ENCODE measurements around the gene DHX9. TPM values are rescaled to one million over a fixed set of nuclear protein-coding genes. Genes with fewer than 3 reads are reported as not detected.

The DHX9 gene
- total and polyA plus RNA-seq, 2 experiments from 2014 or later, result 151 to 262 TPM

GRCh38 chr1:182935716-182936115 is 96.6 kb downstream of the DHX9 start (continued):
- TF ChIP-seq NANOG (IDR thresholded peaks at IDR 0.05; ENCODE audit: borderline replicate concordance), result no peak
- no peak for TF ChIP-seq POLR2AphosphoS5 (IDR thresholded peaks at IDR 0.05; ENCODE audit: low read depth)
- TF ChIP-seq CTCF (conservative IDR thresholded peaks at IDR 0.05; ENCODE audit: low read depth in 2 of 2), result no peak
- no peak for TF ChIP-seq ZNF114 (CRISPR knock-in tag; IDR thresholded peaks at IDR 0.05)
- no peak for TF ChIP-seq ETS1 (IDR thresholded peaks at IDR 0.05)
- no peak for TF ChIP-seq EZH2phosphoT487 (IDR thresholded peaks at IDR 0.05; ENCODE audit: unreplicated experiment)
- TF ChIP-seq, protein P1, sequence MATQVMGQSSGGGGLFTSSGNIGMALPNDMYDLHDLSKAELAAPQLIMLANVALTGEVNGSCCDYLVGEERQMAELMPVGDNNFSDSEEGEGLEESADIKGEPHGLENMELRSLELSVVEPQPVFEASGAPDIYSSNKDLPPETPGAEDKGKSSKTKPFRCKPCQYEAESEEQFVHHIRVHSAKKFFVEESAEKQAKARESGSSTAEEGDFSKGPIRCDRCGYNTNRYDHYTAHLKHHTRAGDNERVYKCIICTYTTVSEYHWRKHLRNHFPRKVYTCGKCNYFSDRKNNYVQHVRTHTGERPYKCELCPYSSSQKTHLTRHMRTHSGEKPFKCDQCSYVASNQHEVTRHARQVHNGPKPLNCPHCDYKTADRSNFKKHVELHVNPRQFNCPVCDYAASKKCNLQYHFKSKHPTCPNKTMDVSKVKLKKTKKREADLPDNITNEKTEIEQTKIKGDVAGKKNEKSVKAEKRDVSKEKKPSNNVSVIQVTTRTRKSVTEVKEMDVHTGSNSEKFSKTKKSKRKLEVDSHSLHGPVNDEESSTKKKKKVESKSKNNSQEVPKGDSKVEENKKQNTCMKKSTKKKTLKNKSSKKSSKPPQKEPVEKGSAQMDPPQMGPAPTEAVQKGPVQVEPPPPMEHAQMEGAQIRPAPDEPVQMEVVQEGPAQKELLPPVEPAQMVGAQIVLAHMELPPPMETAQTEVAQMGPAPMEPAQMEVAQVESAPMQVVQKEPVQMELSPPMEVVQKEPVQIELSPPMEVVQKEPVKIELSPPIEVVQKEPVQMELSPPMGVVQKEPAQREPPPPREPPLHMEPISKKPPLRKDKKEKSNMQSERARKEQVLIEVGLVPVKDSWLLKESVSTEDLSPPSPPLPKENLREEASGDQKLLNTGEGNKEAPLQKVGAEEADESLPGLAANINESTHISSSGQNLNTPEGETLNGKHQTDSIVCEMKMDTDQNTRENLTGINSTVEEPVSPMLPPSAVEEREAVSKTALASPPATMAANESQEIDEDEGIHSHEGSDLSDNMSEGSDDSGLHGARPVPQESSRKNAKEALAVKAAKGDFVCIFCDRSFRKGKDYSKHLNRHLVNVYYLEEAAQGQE (IDR thresholded peaks at IDR 0.05; ENCODE audit: unreplicated experiment), result no peak
- TF ChIP-seq ZNF331 (CRISPR knock-in tag; IDR thresholded peaks at IDR 0.05; ENCODE audit: low read depth), result no peak

Other genes with a start within 250 kb of the DHX9 start
- gene RGS16, start 235.0 kb upstream of the DHX9 start, total RNA-seq (2014; rRNA removed; shearing (Covaris generic)), result 15.4 and 18.2 TPM in 2 replicates
- 31.6 and 35.2 TPM in 2 replicates for gene RGS16, start 235.0 kb upstream of the DHX9 start, polyA plus RNA-seq (2016; fragmentation: Nextera tagmentation; extraction: Ambion mirVana)
- 1.0 and 2.5 TPM in 2 replicates for gene RGS8, start 154.8 kb upstream of the DHX9 start, total RNA-seq (2014; rRNA removed; shearing (Covaris generic))
- 0.06 and 0.10 TPM in 2 replicates for gene RGS8, start 154.8 kb upstream of the DHX9 start, polyA plus RNA-seq (2016; fragmentation: Nextera tagmentation; extraction: Ambion mirVana)
- gene NPL, start 49.6 kb upstream of the DHX9 start, total RNA-seq (2014; rRNA removed; shearing (Covaris generic)), result 1.2 and 2.8 TPM in 2 replicates
- 2.4 TPM in 2 replicates for gene NPL, start 49.6 kb upstream of the DHX9 start, polyA plus RNA-seq (2016; fragmentation: Nextera tagmentation; extraction: Ambion mirVana)
- not detected in 2 replicates for gene SHCBP1L, start 113.8 kb downstream of the DHX9 start, total RNA-seq (2014; rRNA removed; shearing (Covaris generic))
- not detected in 2 replicates for gene SHCBP1L, start 113.8 kb downstream of the DHX9 start, polyA plus RNA-seq (2016; fragmentation: Nextera tagmentation; extraction: Ambion mirVana)
- 111 and 116 TPM in 2 replicates for gene LAMC1, start 184.1 kb downstream of the DHX9 start, total RNA-seq (2014; rRNA removed; shearing (Covaris generic))
- gene LAMC1, start 184.1 kb downstream of the DHX9 start, polyA plus RNA-seq (2016; fragmentation: Nextera tagmentation; extraction: Ambion mirVana), result 18.4 and 20.5 TPM in 2 replicates